RWPE2 (cell line): Measurements from ENCODE around the gene ONECUT2.

Source experiments
- ATAC-seq: fragments of 200-7000 bp; cut with Tn5 transposase; 3 replicates; pipeline ENCODE4 v1.9.1; 2021; ENCODE audit warnings: low read depth
- DNase-seq: peaks from one replicate; pipeline ENCODE4 v3.0.0-alpha.2; 2020; ENCODE audit warnings: low spot score
- H3K27ac ChIP-seq: fragments of 450-650 bp; 2 replicates; pipeline ENCODE4 v1.5.1; 2017; ENCODE audit warnings: mild to moderate bottlenecking; ENCODE audit not compliant: poor library complexity, severe bottlenecking
- H3K27me3 ChIP-seq: fragments of 250-450 bp; sonication (Bioruptor Pico); 2 replicates; pipeline ENCODE4 v1.5.1; 2021; ENCODE audit warnings: mild to moderate bottlenecking, moderate library complexity; ENCODE audit not compliant: insufficient read depth, poor library complexity, severe bottlenecking
- H3K36me3 ChIP-seq: fragments of 250-450 bp; sonication (Bioruptor Pico); 2 replicates; pipeline ENCODE4 v1.5.1; 2020; ENCODE audit warnings: low read depth, mild to moderate bottlenecking, moderate library complexity
- H3K4me1 ChIP-seq: fragments of 250-450 bp; sonication (Bioruptor Pico); 2 replicates; pipeline ENCODE4 v1.5.1; 2021; ENCODE audit warnings: mild to moderate bottlenecking, moderate library complexity; ENCODE audit not compliant: insufficient read depth, poor library complexity, severe bottlenecking
- H3K4me3 ChIP-seq: fragments of 250-450 bp; sonication (Bioruptor Pico); 2 replicates; pipeline ENCODE4 v1.5.1; 2021; ENCODE audit warnings: mild to moderate bottlenecking, moderate library complexity; ENCODE audit not compliant: severe bottlenecking
- H3K9me3 ChIP-seq: fragments of 250-450 bp; sonication (Bioruptor Pico); 2 replicates; pipeline ENCODE4 v1.5.1; 2021; ENCODE audit warnings: mild to moderate bottlenecking, moderate library complexity; ENCODE audit not compliant: severe bottlenecking
- TF ChIP-seq, protein P1 (sequence below): fragments of 450-650 bp; IDR thresholded peaks from one replicate; pipeline ENCODE4 v1.5.1; 2017; ENCODE audit warnings: mild to moderate bottlenecking, moderate library complexity; ENCODE audit not compliant: poor library complexity, severe bottlenecking

The ONECUT2 gene

DNA sequence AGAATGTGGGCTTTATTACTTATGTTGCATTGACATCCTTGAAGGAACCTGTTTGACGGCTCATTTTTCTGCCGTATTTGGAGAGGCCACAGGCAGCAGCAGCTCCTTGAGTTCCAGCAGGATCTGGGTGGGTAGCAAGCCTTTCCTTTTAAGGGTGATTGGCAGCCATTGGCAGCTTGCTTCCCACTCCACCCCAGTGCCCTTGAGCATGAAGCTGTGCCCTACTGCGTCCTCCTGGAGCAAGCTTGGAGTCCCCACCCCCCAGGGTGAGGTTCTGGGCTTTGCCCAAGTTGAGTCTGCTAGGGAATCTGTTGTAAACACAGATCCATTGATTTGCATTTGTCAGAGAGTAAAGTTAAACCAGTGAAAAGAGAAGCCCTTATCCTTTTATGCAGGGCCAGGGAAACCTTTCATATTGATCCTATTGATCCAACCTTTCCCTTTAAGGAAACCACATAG, 9.2 kb downstream of the ONECUT2 start:
- ATAC-seq (no peak), DNase-seq (no peak)
- no peak overlapping the region for H3K27ac ChIP-seq
- no peaks in the 10 kb centered on the region for H3K4me1 ChIP-seq
- H3K27me3 ChIP-seq, result peaks cover 58% of the 10 kb centered on the region
- TF ChIP-seq, protein P1, sequence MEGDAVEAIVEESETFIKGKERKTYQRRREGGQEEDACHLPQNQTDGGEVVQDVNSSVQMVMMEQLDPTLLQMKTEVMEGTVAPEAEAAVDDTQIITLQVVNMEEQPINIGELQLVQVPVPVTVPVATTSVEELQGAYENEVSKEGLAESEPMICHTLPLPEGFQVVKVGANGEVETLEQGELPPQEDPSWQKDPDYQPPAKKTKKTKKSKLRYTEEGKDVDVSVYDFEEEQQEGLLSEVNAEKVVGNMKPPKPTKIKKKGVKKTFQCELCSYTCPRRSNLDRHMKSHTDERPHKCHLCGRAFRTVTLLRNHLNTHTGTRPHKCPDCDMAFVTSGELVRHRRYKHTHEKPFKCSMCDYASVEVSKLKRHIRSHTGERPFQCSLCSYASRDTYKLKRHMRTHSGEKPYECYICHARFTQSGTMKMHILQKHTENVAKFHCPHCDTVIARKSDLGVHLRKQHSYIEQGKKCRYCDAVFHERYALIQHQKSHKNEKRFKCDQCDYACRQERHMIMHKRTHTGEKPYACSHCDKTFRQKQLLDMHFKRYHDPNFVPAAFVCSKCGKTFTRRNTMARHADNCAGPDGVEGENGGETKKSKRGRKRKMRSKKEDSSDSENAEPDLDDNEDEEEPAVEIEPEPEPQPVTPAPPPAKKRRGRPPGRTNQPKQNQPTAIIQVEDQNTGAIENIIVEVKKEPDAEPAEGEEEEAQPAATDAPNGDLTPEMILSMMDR, result no peak
- H3K9me3 ChIP-seq, result no peaks in the 10 kb centered on the region
- H3K4me3 ChIP-seq, result no peak overlapping the region
- H3K36me3 ChIP-seq, result no peaks in the 10 kb centered on the region

DNA sequence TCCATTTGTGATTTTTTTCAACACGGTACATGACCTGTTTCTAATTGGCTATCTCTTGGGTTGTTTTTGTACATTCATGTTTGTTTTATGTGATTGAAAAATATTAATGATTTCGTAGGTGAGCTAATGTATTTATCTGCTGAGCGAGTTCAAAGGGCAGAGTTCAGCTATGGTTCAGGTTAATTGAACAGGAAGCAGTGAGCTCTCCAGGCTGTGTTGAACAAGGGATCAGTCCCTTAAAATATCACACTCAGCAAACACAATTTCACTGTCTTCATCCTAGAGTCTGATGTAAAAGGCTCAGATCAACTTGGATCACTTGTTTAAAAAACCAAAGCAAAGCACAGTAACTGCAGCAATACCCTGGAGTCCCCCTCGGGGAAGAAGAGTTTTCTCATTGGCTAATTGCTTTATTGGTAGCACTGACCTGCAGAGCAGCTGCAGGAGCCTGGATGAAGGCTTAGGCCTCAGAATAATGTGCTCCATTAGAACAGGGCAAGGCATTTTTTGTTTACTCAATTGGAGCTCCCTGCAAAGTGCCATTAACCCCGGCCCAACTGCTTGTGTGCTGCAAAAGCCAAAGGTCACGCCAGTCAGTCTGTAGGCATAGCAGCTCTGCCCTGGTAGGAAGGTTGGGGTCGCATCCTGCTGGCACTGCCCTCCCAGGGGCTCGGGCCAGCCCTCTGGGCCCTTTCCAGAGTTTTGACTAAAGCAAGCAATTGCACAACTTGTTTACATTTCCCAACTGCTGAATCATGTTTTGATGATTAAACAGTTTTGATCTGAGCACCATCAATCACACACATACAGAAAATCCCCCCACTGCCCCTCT, 10.5 kb downstream of the ONECUT2 start:
- Histone ChIP-seq H3K27me3 (peaks cover 44% of the 10 kb centered on the region), H3K36me3 (no peaks in the 10 kb centered on the region), H3K4me3 (no peak overlapping the region), H3K27ac (no peak overlapping the region), H3K9me3 (no peaks in the 10 kb centered on the region), H3K4me1 (no peaks in the 10 kb centered on the region)
- TF ChIP-seq, protein P1, result no peak
- DNase-seq (no peak), ATAC-seq (no peak)

- peaks cover 40% of the 10 kb centered on the region for H3K27me3 ChIP-seq
- no peak for ATAC-seq
- DNase-seq, result no peak
- no peaks in the 10 kb centered on the region for H3K9me3 ChIP-seq
- TF ChIP-seq, protein P1, result peak; percentile 57
- H3K4me1 ChIP-seq, result no peaks in the 10 kb centered on the region
- no peak overlapping the region for H3K4me3 ChIP-seq
- H3K27ac ChIP-seq, result no peak overlapping the region
- H3K36me3 ChIP-seq, result no peaks in the 10 kb centered on the region
These were observed 11.1 kb downstream of the ONECUT2 start for GRCh38 chr18:57446322-57446721.

DNA sequence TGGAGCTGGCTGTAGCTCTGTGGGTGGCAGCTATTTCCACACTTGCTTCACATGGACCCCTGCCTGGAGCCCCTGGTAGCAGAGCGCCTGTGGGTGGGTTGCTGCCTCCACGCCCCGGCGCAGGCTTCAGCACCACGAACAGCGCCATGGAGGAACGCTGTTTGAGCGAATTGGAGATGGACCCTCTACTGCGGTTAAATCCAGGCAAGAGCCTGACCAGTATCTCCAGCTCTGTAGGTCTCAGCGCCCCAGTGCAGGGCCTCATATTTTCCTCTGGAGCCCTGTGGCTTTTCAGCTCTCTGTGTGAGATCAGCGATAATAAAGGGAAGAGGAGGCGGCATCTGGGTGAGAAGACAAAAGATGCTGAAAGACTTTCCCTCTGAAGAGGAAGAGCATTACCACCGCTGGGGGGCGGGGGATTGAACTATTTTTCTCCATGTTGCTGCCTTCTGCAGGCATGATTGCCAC, 12.0 kb downstream of the ONECUT2 start:
- ATAC-seq, result peak; percentile 60
- TF ChIP-seq, protein P1, result no peak
- Histone ChIP-seq H3K4me1 (no peaks in the 10 kb centered on the region), H3K36me3 (no peaks in the 10 kb centered on the region), H3K27me3 (peaks cover 34% of the 10 kb centered on the region), H3K9me3 (no peaks in the 10 kb centered on the region), H3K4me3 (no peak overlapping the region), H3K27ac (no peak overlapping the region)
- no peak for DNase-seq
